ENCODE data around the gene SLC38A4. TPM values are rescaled to one million over a fixed set of nuclear protein-coding genes. Genes with fewer than 3 reads are reported as not detected.

The SLC38A4 gene
- total and polyA plus RNA-seq, 9 of the 15 experiments (the other 6 are each of a cell fraction or from before 2014, with no cell fraction given), result 0.16 TPM; not detected in 8

DNA sequence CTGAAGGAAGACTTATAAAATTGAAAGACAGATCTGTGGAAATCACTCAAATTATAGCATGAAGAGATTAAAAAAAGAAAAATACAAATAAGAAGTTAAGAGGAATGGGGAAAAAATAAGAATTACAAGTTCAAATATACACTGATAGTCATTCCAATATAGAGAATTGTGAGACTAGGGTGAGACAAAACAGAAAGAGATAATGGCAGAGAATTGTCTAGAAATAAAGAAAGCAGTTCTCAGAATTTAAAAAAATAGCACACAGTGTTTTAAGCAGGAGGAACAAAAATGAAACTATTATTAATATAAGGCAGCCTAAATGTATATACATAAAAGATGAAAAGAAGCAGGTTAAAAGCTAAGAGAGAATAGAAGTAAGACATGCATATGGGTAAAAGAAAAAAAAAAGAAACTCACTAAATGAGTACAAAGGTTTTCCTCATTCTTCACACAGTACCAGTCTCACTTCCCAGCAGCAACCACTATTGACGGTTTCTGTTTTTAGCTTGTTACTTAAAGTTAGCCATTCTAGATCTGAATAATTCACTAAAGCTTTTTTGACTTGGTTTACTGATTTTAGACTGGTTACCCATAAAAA, 31.1 kb downstream of the SLC38A4 start:
- Histone ChIP-seq H3K4me2 (ENCODE audit: insufficient read depth, low read length) (no peak overlapping the region), H4K20me1 (replicated peaks; ENCODE audit: control insufficient read depth, insufficient read depth, low read length) (no peaks in the 10 kb centered on the region), H3K9ac (ENCODE audit: insufficient read depth in 1 of 2, low read depth in 2 of 2, low read length in 2 of 2) (no peak overlapping the region), H3K36me3 (ENCODE audit: control insufficient read depth, insufficient read depth, low read length) (no peaks in the 10 kb centered on the region), H3K79me2 (ENCODE audit: control insufficient read depth, insufficient read depth, low read length) (no peaks in the 10 kb centered on the region), H3K27me3 (ENCODE audit: control insufficient read depth in 2 of 2, insufficient read depth in 2 of 2, low read length in 2 of 2) (no peaks in the 10 kb centered on the region), H3K9me3 (replicated peaks; ENCODE audit: control insufficient read depth, insufficient read depth, low read depth, low read length) (no peaks in the 10 kb centered on the region), H3K4me1 (replicated peaks in 1 of 2; ENCODE audit: control insufficient read depth in 2 of 2, insufficient read depth in 2 of 2, low read length in 2 of 2) (no peaks in the 10 kb centered on the region), H3K9me1 (ENCODE audit: control insufficient read depth, insufficient read depth, low read length) (no peaks in the 10 kb centered on the region), H3K27ac (ENCODE audit: extremely low read depth, low read depth, low read length) (no peak overlapping the region), H2AFZ (ENCODE audit: low read depth, low read length) (no peak overlapping the region), H3K4me3 (no peak overlapping the region)
- TF ChIP-seq ZNF644 (tag; IDR thresholded peaks at IDR 0.05; ENCODE audit: low read depth) (no peak), TAF15 (IDR thresholded peaks at IDR 0.05; ENCODE audit: low read depth, low read length) (no peak), SMC3 (conservative IDR thresholded peaks at IDR 0.05; ENCODE audit: insufficient read depth, low read depth, low read length) (no peak), NFATC3 (IDR thresholded peaks at IDR 0.05) (no peak), ZNF79 (CRISPR knock-in tag; IDR thresholded peaks at IDR 0.05; ENCODE audit: low read depth) (no peak), EHMT2 (IDR thresholded peaks at IDR 0.05) (no peak), KLF10 (CRISPR knock-in tag; IDR thresholded peaks at IDR 0.05) (no peak)
- TF ChIP-seq, protein P1, sequence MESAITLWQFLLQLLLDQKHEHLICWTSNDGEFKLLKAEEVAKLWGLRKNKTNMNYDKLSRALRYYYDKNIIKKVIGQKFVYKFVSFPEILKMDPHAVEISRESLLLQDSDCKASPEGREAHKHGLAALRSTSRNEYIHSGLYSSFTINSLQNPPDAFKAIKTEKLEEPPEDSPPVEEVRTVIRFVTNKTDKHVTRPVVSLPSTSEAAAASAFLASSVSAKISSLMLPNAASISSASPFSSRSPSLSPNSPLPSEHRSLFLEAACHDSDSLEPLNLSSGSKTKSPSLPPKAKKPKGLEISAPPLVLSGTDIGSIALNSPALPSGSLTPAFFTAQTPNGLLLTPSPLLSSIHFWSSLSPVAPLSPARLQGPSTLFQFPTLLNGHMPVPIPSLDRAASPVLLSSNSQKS (CRISPR knock-in tag; IDR thresholded peaks at IDR 0.05), result no peak
- TF ChIP-seq, protein P2, sequence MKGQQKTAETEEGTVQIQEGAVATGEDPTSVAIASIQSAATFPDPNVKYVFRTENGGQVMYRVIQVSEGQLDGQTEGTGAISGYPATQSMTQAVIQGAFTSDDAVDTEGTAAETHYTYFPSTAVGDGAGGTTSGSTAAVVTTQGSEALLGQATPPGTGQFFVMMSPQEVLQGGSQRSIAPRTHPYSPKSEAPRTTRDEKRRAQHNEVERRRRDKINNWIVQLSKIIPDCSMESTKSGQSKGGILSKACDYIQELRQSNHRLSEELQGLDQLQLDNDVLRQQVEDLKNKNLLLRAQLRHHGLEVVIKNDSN (CRISPR knock-in tag; IDR thresholded peaks at IDR 0.05), result no peak
- no TSS peak for BruUV-seq (replicated peaks)
- ATAC-seq (no peak), DNase-seq (ENCODE audit: extremely low read depth in 1 of 4, low spot score in 3 of 4) (no peak), FAIRE-seq (no peak)
- intact Hi-C loops (cut with micrococcal nuclease) (no loop called here), in situ Hi-C loops (cut with MboI) (no loop called here)
- CTCF ChIA-PET (ENCODE audit: low intra/inter-chr PET ratio), result no interaction called here
- POLR2A ChIA-PET, result interaction anchor here (0.6 kb wide), 1 partner anchor 14 kb away, joined by 4 read pairs; no protein-coding TSS in a partner anchor
- WGBS (ENCODE audit: insufficient coverage, low coverage, missing lambda C conversion rate), result 0% methylated on average over 1 of the region's 1 CpG
